Measurements from ENCODE around the gene CASQ2.

DNA sequence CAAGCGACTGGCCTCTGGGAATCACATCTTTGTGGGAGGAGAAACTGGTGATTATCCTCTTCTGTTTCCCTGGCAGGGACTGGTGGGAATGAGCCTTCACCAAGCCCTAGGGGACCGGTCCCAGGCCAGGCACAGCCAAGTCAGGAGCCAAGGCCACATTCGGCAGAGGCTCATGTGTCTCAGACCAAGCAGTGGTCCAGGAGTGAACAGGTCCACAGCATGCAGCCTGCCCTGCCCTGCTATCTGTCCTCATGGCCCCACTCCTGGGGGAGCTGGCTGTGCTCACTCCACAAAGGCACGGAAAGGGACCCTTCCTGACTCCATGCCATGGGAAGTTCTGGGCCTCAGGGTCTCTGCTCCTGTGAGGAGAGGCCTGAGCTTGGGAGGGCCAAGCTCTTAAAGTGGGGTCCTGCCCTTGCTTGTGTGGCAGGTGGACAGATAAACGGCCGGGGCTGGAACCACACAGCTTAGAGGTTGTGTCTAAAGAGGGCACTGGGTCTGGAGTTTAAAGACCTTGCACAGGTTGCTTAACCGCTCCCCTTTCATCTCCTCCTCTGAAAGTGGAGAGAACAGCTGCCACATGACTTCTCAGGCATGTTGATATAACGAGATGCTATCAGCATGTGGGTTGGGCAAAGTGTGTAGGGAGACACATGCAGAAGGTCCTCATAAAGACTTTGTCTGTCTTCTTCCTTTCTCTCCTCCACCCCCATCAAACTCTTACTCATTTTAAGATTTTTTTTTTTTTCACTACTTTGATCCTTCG is 57.5 kb downstream of the CASQ2 start:
- TF ChIP-seq EZH2 (IDR thresholded peaks at IDR 0.05; ENCODE audit: borderline replicate concordance, insufficient read depth, low read length, poor library complexity, severe bottlenecking) (no peak), RAD21 (conservative IDR thresholded peaks at IDR 0.05) (no peak), EP300 (conservative IDR thresholded peaks at IDR 0.05; ENCODE audit: poor library complexity, severe bottlenecking) (no peak), TAF1 (IDR thresholded peaks at IDR 0.05; ENCODE audit: low read depth) (no peak), POLR2AphosphoS5 (IDR thresholded peaks at IDR 0.05) (no peak)
- TF ChIP-seq, protein P1, sequence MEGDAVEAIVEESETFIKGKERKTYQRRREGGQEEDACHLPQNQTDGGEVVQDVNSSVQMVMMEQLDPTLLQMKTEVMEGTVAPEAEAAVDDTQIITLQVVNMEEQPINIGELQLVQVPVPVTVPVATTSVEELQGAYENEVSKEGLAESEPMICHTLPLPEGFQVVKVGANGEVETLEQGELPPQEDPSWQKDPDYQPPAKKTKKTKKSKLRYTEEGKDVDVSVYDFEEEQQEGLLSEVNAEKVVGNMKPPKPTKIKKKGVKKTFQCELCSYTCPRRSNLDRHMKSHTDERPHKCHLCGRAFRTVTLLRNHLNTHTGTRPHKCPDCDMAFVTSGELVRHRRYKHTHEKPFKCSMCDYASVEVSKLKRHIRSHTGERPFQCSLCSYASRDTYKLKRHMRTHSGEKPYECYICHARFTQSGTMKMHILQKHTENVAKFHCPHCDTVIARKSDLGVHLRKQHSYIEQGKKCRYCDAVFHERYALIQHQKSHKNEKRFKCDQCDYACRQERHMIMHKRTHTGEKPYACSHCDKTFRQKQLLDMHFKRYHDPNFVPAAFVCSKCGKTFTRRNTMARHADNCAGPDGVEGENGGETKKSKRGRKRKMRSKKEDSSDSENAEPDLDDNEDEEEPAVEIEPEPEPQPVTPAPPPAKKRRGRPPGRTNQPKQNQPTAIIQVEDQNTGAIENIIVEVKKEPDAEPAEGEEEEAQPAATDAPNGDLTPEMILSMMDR (IDR thresholded peaks at IDR 0.05; ENCODE audit: poor library complexity, severe bottlenecking), result no peak

Data from neural cell (in vitro differentiated cells).